Esophagus (tissue), 2 donors: Measurements from ENCODE around the gene IMPA2. TPM values are rescaled to one million over a fixed set of nuclear protein-coding genes. Genes with fewer than 3 reads are reported as not detected.
A peak's percentile ranks its signal among the peaks of the same experiment; 100 is the strongest.

Experiments
- H3K27ac ChIP-seq, 2 donors: one replicate each; pipeline ENCODE4 v1.5.1; 2013; ENCODE audit warnings: low read depth in 2 of 2, mild to moderate bottlenecking in 2 of 2, inconsistent platforms in 1 of 2, low read length in 1 of 2, moderate library complexity in 1 of 2
- H3K27me3 ChIP-seq, 2 donors: one replicate each; pipeline ENCODE4 v1.6.1; 2013; ENCODE audit warnings: low read length in 2 of 2, control low read depth in 1 of 2, mild to moderate bottlenecking in 1 of 2; ENCODE audit not compliant: insufficient read depth in 2 of 2, control insufficient read depth in 1 of 2
- H3K36me3 ChIP-seq, 2 donors: one replicate each; pipeline ENCODE4 v1.6.1; 2013; ENCODE audit warnings: low read length in 1 of 2; ENCODE audit not compliant: control insufficient read depth in 2 of 2, insufficient read depth in 2 of 2
- H3K4me1 ChIP-seq, 2 donors: one replicate each; pipeline ENCODE4 v1.6.1; 2013; ENCODE audit warnings: low read length in 1 of 2; ENCODE audit not compliant: control insufficient read depth in 2 of 2, insufficient read depth in 2 of 2
- H3K4me3 ChIP-seq, 2 donors: one replicate each; pipeline ENCODE4 v1.5.1; 2013; ENCODE audit warnings: low read length in 2 of 2, mild to moderate bottlenecking in 2 of 2, low read depth in 1 of 2, moderate library complexity in 1 of 2
- H3K9me3 ChIP-seq, 2 donors: one replicate each; pipeline ENCODE4 v1.6.1; 2013; ENCODE audit warnings: mild to moderate bottlenecking in 2 of 2, low read depth in 1 of 2, low read length in 1 of 2, moderate library complexity in 1 of 2; ENCODE audit not compliant: control insufficient read depth in 2 of 2, insufficient read depth in 1 of 2
- WGBS, 2 donors: extraction: QIAGEN DNeasy Blood & Tissue Kit; methylation state at CpG; one replicate each; pipeline ENCODE4 v1.1.7; 2013; 5-methylcytosine and 5-hydroxymethylcytosine counted together
- polyA plus RNA-seq, 2 donors: library from polyadenylated mRNA; stranded (reverse); fragments of 200-250 nt; gene quantifications; one replicate each; pipeline ENCODE4 v1.2.3, GENCODE V29; 2013
- donor health status: healthy with polysubstance abuse.
- donor health status: Bipolar disorder and iron deficiency.

IMPA2 gene
- polyA plus RNA-seq, 2 donors, result 79.1 to 142 TPM

DNA sequence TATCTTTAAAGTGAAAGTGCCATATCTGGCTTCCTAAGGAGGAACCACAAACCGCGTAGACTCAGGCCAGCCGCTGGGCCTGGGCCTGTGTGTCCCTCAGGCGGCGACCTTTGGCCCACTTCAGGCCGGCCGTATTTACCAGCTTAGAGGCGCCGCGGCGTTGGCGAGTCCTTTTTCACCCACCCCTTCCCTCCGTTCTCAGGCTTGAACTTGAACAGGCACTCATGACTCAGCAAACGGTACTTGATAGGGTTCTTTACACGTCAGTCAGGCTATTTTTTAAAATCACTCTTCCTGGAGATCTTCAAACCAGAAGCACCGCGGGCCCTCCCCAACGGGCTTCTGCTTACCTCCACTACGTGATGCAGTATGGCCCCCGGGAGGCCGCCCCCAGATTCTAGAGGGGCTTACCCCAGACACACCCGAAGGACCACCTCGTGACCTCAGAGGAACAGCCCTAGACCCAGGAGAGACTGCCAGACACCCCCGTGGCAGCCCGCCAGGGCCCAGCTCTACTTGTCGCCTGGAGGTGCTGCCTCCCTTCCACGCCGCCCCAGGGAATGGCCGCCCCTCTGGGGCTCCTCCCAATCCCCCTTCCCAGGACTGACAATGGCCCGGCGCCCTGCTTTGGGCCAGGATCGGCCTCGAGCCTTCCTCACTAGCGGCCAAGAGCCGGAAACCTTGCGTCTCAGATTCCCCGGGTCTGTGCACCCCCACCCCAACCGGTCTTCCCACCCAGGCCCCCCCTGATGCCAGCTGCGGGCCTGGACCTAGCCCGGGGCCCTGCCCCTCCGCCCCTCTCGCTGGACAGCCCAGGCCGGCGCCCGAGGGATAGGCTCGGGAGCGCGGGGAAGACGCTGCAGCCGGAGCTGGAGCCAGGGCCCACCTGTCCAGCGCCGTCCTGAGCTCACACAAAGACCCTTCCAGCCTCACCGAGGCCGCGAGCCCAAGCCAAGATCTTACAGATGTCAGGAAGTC, 33.8 kb upstream of the IMPA2 start:
- H3K27ac ChIP-seq, result peak overlapping the region; percentile 86 to 89
- no peaks in the 10 kb centered on the region for H3K27me3 ChIP-seq
- peak overlapping the region; percentile 42 to 46 for H3K4me3 ChIP-seq
- H3K36me3 ChIP-seq, result no peaks in the 10 kb centered on the region
- peaks cover 3 to 9% of the 10 kb centered on the region in 2 donors for H3K4me1 ChIP-seq
- no peaks in the 10 kb centered on the region for H3K9me3 ChIP-seq
- 8 to 11% methylated on average over 54 to 55 of the region's 55 CpGs for WGBS, 2 donors

DNA sequence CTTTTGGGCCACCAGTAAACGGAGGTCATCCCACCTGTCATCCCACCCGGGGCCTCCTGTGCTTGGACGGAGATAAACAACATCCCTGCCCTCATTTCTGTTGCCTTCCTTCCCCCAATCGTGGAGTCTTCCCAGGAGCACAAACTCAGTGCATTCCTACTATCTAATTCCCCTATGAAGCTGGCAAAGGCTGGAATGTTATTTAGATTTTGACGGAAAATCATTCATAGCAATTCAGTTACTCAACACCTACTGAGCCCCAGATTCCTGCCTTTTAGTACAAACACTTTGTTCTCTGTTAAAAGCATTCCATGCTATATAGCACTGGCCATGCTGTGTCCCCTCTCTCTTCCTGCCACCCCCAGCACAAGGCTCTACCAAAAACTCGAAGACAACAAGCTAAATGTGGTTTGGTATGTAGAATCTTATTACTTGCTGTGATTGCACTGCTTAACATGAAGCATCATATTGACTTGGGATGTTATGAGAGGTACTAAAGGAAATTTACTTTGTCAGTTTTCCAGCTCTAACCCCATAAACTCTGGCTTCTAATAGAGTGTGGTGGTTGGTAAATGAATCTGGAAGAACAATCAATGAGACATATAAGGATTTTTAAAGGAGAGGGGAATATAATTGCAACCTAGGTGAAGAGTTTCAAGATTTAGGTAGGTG, 32.3 kb upstream of the IMPA2 start:
- peak overlapping the region in 1 of 2 donors; percentile 40 for H3K27ac ChIP-seq

DNA sequence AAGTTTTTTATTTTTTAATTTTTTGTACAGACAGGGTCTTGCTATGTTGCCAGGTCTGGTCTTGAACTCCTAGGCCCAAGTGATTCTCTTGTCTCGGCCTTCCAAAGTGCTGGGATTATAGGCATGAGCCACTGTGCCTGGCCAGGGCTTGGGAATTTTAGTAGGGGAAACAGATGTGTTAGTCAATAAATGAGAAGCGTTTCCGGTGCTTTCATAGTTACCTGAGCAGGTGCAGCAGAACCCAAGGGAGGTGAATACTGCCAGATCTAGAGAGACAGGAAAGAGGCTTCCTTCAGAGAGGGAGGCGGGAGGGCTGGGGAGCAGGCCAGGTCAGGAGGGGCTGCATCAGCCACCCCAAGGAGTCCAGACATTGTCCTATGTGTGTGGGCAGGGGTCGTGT, 30.5 kb upstream of the IMPA2 start:
- Histone ChIP-seq H3K9me3 (no peaks in the 10 kb centered on the region), H3K36me3 (no peaks in the 10 kb centered on the region), H3K27ac (no peak overlapping the region), H3K4me3 (no peak overlapping the region), H3K4me1 (peaks cover 3 to 9% of the 10 kb centered on the region in 2 donors), H3K27me3 (no peaks in the 10 kb centered on the region)
- 70 to 86% methylated on average over 5 of the region's 5 CpGs for WGBS, 2 donors

More for the DNA sequence above, 32.3 kb upstream of the IMPA2 start:
- WGBS, 2 donors, result 62% methylated on average over 6 of the region's 6 CpGs
- no peaks in the 10 kb centered on the region for H3K36me3 ChIP-seq
- H3K9me3 ChIP-seq, result no peaks in the 10 kb centered on the region
- no peaks in the 10 kb centered on the region for H3K27me3 ChIP-seq
- H3K4me3 ChIP-seq, result no peak overlapping the region
- peaks cover 3 to 6% of the 10 kb centered on the region in 2 donors for H3K4me1 ChIP-seq

DNA sequence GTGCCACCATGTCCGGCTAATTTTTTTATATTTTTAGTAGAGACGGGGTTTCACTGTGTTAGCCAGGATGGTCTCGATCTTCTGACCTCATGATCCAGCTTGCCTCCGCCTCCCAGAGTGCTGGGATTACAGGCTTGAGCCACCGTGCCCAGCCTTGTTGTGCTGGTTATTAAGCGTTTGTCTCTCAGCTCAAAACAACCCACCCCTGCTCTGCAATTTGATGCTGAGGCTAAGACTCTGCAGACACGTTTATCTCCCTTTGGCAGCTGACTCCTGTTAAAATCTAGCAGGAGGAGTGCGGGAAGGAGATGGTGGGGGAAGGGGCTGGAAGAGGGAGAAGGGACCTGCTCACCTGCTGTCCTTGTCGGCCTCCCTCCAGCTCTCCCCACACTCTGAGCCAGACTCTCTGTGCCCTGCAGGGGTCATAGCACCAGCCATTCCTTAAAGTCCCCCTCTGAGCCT, 29.9 kb upstream of the IMPA2 start:
- peaks cover 3 to 9% of the 10 kb centered on the region in 2 donors for H3K4me1 ChIP-seq
- H3K9me3 ChIP-seq, result peaks cover 0 to 2% of the 10 kb centered on the region in 2 donors
- no peaks in the 10 kb centered on the region for H3K27me3 ChIP-seq
- H3K4me3 ChIP-seq, result no peak overlapping the region
- peak overlapping the region in 1 of 2 donors; percentile 26 for H3K27ac ChIP-seq
- no peaks in the 10 kb centered on the region for H3K36me3 ChIP-seq
- 50 to 65% methylated on average over 9 of the region's 9 CpGs for WGBS, 2 donors

DNA sequence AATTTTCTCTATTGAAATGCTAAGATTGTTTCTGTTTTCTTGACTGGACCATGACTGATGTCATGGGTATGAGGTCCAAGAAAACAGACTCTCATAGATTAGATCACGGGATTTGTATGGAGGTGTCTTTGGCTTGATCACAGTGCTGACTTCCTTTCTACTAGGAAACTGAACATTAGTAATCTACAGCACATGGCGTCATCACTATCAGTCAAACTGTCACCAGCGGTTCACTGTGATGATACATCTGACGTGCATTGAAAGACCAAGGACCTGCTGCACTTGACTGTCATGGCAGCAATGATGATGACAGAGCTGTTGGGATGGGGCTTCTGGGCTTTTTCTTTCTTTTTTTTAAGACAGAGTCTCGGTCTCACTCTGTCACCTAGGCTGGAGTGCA, 28.2 kb upstream of the IMPA2 start:
- Histone ChIP-seq H3K4me3 (no peak overlapping the region), H3K36me3 (no peaks in the 10 kb centered on the region), H3K27me3 (no peaks in the 10 kb centered on the region), H3K27ac (peak overlapping the region in 1 of 2 donors; percentile 13), H3K4me1 (peaks cover 3% of the 10 kb centered on the region in 2 donors), H3K9me3 (peaks cover 0 to 4% of the 10 kb centered on the region in 2 donors)
- WGBS, 2 donors, result 80 to 82% methylated on average over 5 of the region's 5 CpGs

DNA sequence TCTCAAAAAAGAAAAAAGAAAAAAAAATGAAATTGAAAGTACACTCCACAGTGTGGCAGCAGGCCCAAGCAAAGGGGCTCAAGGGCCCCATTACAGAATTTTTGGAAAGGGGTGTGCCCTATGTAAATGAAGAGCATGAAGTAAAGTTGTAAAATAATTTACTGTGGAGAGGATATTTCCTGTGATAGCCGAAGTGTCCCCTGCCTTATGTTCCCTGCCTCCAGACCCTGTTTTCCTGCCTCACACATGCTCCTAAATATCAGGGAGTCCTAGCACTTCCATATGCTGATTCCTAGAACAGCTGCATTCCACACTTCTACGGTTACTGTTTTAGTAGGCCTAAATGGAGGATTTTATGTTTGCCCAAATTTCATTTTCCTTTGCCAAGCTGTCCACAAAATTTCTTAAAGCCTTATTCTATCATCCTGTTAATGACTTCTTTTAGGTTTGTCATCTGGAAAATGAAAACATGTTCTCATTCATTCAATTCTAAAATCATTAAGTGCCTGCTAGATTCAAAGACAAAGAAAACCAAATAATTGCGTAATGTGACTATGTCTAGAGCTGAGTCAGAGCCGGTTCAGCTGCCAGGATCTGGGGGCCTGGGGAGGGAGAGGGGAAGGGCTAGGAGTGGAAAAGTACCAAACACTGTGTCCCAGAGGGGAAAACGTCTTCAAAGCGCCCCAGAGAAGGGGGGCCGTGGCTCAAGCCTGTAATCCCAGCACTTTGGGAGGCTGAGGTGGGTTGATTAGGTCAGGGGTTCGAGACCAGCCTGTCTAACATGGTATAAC, 25.9 kb upstream of the IMPA2 start:
- Histone ChIP-seq H3K36me3 (no peaks in the 10 kb centered on the region), H3K27ac (peak overlapping the region; percentile 77 to 81)
- WGBS, 2 donors, result 22 to 47% methylated on average over 8 of the region's 8 CpGs

DNA sequence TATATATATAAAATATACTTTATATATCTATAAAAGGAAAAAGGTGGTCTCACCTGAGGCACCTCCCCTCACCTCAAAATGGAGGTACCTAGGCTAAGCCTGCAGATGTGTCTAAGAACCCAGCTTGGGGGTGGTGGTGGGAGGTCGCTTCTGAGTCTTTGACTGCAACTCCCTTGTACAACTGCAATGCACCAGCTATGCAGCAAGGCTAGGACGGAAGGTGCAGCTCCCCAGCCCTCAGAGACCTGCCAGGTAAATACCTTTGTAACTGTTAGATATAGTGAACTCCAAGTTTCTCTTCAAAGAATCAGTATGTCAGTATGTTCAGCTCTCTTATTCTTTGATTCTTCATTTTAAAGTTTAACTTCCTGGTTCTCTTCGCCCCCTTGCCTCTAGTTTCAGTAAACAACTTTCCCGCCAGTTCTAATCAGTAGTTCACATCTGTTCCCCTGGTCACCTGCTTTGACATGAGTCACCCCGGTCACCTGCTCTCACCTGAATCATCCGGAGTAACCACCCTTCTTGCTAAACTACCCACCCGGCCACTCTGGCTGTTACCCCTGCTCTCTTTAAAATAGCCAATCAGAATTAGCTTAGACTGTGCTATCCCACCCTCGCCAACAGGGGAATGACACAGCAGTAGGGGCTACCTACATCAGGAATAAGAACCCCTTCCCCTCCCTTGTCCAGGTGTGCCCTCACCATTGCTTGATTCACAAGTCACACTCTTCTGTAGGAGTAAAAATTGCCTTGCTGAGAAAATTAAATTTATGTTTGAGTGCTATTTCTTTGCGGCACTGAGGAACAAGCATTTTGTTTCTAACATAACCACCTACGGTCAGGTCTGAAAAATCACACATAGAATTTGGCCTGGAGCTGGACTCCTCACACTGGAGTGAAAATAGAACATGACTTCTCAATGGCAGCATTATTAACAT, 24.7 kb upstream of the IMPA2 start:
- peaks cover 2 to 3% of the 10 kb centered on the region in 2 donors for H3K4me1 ChIP-seq
- WGBS, 2 donors, result 91 to 95% methylated on average over 10 of the region's 10 CpGs
- H3K9me3 ChIP-seq, result peaks cover 0 to 4% of the 10 kb centered on the region in 2 donors

More for the DNA sequence above, 25.9 kb upstream of the IMPA2 start:
- Histone ChIP-seq H3K4me1 (peaks cover 3% of the 10 kb centered on the region in 2 donors), H3K9me3 (peaks cover 0 to 4% of the 10 kb centered on the region in 2 donors), H3K27me3 (no peaks in the 10 kb centered on the region), H3K4me3 (no peak overlapping the region)

DNA sequence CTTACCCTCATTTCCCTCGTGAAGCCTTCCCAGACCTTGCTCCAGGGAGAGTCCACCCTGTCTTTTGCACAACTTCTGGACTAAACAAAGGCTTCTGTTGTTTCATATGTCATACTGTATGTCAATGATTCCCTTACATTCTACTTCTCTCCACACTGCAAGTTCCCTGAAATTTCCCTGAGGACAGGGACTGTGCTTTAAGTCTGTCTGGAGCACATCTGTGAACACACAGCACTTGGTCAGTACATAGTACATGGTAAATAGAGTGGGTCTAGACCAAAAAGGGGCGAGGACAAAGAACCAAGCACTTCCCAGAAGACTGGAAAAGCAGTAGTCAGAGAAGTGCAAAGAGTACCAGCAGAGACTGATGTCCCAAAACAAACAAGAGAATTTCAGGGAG, 23.7 kb upstream of the IMPA2 start:
- Histone ChIP-seq H3K9me3 (peaks cover 0 to 4% of the 10 kb centered on the region in 2 donors), H3K4me1 (peaks cover 0 to 3% of the 10 kb centered on the region in 2 donors), H3K27ac (no peak overlapping the region), H3K27me3 (no peaks in the 10 kb centered on the region), H3K36me3 (no peaks in the 10 kb centered on the region), H3K4me3 (no peak overlapping the region)
- 75 to 82% methylated on average over 2 of the region's 2 CpGs for WGBS, 2 donors

More for the DNA sequence above, 24.7 kb upstream of the IMPA2 start:
- Histone ChIP-seq H3K27ac (no peak overlapping the region), H3K27me3 (no peaks in the 10 kb centered on the region), H3K4me3 (no peak overlapping the region), H3K36me3 (no peaks in the 10 kb centered on the region)
